Stimulated activated CD4-positive, alpha-beta T cell treated with anti-CD3 and anti-CD28 coated beads, Interleukin-15, amount 100 ng/mL, for 24 hours (primary cell): ENCODE measurements around the gene ANXA9.
A peak's percentile ranks its signal among the peaks of the same experiment; 100 is the strongest.

ENCODE experiments used
- DNase-seq: peaks from one replicate; pipeline ENCODE4 v3.0.0-alpha.2; 2020

ANXA9 gene

DNA sequence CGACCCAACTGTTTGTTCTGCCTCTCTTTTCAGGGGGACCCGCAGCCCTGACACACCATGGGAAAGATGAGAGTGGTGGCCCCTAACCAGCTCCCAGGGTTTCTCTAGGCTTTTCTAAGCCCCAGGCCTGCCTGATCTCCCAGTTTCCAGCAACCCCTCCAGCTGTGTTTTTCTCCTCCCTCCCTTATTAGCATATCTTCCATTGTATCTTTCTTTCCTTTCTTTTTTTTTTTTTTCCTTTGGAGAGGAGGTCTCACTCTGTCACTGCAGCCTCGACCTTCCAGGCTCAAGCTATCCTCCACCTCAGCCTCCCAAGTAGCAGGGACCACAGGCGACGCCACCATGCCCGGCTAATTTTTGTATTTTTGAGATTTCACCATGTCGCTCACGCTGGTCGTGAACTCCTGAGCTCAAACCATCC, 5.7 kb upstream of the ANXA9 start:
- no peak for DNase-seq

DNA sequence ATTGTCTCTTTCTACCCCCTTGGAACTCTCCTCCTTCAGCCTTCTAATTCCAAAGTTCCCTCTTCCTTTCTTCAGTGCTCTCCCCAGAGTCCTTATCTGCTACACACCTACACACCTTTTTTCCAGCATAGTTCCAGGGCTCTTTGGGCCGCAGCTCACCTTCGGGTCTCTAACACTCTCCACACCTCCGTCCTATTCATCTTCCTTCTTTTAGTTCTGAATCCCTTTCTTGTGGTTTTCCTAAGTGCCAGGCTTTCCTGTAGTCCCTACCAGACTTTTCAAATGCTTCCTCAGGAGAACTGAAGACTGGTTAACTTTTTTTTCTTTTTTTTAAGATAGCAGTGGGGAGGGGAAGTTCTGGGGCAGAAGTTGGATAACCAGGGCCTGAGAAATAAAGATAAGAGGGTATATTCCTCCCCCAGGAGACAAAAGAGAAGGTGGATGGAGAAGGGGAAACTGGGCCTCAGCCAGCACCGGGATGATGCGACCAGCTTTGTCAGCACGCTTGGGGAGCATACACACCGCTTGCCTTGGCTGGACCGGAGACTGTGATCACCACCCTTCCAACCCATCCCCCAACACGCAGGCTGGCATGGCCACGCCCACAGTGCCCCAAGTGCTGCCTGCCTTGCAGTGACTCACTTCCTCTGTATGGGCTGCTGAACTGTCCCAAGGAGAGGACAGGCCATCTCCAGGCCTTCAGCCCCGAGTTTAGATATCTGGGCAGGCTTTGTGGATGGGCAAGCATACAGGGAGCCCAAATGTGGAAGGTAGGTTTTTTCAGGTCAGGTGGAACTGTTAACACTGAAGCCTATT, 5.0 kb upstream of the ANXA9 start:
- peak; percentile 85 for DNase-seq

DNA sequence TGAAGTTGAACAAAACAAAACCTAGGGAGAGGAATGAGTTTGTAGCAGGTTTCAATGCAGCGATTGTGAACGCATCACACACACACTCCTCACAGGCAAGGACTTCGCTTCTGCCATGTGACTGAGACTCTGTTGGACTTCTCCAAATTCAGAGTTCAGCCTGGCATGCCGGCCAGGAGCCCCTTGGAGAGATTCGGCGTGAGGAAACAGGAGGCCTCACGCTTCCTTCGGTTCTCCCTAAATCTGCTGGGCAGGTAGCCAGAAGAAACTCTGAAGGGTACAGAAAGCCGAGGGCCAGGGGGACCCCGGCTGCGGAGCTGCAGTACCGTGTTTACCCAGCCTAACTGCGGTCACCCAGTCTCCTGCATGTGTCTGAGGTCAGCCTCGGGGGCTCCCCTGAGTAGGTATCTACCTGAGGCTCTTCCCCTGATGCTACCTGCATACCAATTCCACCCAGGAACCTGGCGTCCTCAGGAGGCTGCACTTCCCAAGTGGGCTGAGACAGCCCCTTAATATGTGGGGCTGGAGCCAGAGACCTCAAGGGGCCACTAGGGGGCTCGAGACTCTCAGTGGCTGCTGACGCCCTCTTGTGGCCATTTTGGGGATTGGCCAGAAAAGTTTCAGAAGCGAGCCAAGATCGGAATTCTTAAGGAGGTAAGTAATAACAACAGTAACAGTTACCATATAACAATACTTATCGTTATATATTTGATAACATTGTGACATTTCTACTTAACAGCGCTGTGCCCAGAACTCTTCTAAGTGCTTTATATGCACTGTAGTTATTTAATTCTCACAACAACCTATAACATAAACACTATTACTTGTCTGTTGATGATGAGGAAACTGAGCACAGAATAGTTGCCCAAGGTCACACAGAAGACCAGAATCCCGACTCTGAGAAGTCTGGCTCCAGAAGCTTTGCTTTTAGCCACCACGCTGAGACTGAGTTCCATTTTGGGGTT, 2.7 kb upstream of the ANXA9 start:
- DNase-seq: peak; percentile 91

DNA sequence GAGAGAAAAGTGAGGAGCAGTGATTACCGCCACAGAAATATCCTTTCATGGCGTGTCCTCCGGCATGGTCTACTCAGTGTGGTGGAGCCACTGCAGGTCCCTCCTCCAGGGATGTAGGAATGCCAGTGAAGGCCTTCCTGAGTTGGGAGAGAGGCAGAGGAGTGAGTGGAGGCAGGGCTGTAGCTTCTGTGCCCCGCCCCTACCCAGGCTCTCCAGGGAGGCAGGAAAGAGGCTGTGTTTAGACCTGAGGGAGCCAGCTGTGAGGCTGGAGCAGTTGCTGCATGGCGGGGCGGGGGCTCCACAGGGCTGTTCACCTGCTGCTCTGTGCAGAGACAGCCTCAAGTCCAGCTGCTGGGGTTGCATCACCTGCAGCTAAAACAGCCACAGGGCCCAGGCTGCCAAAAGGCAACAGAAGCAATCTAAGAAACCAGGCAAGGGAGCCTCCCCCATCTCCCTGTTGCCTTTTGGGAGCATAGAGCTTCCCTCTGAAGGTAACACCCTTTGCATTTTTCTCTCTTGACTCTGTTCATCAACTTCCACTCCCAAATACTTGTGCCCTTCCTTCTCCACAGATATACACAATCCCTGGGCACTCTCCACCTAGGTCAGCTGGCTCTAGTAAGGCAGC, 801 bp upstream of the ANXA9 start:
- no peak for DNase-seq

DNA sequence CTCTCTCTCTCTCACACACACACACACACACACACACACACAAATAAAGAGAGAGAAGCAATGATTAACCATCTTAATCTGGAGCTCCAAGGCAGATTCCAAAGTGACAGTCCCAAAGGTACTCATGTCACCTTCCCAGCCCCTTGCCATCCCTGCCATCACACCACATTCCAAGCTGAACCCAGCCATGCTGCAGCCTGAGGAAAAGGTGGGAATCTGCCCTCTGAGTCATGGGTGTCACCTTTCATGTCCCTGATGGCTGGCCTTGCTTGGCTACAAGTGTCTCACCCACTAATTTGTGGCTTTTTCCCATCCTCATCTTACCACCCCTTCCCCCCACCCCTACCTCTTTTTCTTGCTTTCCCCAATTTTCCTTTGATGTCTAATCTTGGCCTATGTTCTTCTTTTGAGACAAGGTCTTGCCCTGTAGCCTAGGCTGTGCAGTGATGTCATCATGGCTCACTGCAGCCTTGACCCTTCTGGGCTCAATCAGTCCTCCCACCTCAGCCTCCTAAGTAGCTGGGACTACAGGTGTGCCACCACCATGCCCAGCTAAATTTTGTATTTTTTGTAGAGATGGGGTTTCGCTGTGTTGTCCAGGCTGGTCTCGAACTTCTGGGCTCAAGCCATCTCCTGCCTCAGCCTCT, 3.2 kb downstream of the ANXA9 start:
- no peak for DNase-seq

DNA sequence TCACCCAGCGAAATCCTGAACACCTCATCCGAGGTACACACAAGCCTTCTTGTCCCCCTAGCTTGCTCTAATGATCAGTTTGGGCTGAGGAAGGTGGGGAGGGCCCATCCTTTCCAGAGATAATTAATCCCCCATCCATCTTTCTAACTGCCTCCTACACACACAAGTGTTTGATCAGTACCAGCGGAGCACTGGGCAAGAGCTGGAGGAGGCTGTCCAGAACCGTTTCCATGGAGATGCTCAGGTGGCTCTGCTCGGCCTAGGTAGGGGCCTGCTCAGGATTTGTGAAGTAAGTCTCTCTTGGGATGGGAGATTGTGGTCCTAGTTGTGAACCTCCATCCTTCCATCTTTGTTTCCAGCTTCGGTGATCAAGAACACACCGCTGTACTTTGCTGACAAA, 5.8 kb downstream of the ANXA9 start:
- DNase-seq: no peak

DNA sequence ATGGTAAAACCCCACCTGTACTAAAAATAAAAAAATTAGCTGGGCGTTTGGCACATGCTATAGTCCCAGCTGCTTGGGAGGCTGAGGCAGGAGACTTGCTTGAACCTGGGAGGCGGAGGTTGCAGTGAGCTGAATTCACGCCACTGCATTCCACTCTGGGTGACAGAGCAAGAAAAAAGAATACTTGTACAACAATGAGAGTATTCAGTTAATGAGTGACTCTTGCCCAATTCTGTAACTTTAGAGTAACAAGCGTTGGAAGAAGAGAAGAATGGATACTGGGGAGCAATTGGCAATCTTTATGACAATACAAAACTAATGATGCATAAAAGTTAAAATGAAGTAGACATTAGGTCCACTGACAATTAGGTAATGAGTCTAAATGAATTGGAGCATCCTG, 10.5 kb downstream of the ANXA9 start:
- no peak for DNase-seq

DNA sequence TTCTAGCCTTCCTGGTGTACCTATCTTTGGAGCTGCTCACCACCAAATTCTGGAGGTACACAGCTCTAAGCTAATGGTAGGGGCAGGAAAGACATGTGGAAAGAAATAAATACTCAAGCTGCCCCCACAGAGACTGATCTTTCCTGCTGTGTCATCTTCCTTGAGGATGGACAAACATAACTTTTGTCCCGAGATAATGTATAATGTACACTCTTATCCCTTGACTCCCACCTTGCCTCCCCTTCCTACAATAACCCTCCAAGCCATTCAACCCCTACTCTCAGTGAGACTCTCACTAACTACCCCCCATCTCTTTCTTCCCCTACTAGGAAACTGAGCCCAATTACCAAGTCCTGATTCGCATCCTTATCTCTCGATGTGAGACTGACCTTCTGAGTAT, 12.2 kb downstream of the ANXA9 start:
- no peak for DNase-seq

DNA sequence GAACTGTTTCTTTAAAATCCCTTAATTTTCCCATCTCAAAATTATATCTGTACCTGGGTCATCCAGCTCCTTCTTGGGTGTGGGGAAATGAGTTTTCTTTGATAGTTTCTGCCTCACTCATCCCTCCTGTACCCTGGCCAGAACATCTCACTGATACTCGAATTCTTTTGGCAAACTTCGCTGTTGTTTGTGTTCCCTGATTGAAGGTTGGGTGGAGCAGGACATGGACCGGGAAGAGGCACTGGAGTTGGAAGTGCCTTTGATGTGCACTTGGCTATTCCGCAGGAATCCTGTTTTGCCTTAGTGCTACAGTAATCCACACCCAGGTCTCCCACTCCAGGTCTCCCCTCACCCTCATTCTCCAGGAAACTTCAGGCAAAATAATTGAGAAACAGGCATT, 13.4 kb downstream of the ANXA9 start:
- no peak for DNase-seq

DNA sequence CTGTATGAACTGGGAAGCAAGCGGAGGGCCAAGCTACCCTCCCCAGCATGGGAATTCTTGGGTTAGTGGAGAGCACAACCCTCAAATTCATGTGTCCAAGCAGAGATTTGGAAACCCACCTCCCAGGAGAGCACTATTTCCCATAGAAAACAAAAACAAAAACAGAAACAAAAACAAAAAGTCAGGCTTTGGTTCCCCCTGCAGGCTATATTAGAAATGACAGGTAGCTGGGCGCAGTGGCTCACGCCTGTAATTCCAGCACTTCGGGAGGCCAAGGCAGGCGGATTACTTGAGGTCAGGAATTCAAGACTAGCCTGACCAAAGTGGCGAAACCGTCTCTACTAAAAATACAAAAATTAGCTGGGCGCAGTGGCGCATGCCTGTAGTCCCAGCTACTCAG, 13.8 kb downstream of the ANXA9 start:
- no peak for DNase-seq

DNA sequence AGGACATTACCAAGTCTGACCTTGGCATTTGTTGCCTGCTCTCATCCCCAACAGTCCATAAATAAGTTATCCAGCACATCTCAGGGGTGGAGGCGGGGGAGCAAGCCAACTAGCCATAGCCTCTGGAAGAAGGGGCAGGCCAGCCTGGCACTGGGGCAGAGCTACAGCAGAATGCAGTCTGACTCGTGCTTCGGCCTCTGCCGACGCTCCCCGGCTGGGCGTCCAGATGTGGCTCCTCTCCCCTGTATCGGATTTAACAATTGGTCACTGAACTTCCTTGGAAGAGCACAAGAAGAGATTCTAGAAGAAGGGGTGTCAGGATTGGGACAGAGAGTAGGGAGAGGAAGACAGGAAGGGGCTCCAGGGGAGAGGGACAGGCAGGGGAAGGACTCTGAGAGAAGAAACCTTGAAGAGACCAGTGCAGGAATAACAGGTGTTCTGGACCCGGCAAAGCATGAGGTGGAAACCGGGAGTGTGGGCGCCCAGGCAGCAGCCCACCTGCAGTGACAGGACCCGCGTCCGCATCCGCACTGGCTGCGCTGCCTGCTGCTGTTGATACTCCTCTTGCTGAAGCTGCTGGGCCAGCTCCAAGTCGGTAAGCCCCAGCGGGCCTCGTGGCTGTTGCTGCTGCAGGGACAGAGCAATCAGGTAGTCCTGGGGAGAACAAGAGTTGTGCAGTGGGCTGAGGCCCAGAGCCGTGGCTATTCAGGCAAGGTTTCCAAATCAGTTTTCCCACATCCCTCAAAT, 15.2 kb downstream of the ANXA9 start:
- DNase-seq: no peak

DNA sequence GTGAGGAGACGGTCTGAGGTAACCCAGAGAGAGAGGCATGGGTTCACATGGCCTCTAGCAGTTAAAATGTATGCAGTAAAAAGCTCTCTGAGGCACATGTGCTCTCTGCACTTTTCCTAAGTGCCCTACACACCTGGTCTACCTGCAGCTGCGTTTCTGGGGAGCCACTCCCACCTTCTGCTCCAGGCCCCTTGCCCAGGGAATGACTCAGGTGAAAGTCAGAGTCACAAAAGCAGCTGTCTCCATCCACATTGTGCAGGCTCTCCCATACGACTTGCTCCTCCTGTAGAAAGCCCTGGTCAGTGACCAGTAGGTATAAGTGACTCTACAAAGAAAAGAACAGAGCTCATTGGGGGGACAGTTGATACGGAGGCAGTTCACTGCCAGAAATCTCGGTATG, 15.9 kb downstream of the ANXA9 start:
- DNase-seq: no peak

DNA sequence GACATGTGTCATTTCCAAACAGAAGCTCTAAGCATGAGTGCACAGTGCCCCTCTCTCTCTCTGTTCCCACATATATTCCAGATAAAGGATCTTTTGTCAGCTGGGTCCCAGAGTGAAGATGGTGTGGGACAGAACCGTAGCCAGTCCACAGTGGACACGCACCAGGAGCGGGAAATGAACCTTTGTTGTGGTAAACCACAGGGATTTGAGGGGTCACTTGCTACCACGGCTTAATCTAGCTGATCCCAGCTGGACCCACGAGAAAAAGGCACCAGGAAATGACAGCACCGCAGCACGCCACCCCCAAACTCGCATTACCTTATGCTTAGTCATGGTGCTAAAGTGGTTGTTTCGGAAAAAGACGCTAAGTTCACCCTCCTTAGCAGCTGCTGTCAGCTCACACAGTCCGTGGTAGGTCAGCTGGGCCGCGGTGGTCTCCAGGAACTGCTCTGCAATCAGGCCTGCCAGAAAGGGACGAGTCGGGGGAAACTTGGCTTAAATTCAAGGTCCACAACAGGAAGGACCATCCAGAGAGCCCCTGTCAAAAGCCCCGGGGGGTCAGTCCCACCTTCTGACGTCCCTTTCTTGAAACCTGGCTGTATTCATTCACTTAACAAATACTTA, 17.1 kb downstream of the ANXA9 start:
- peak; percentile 47 for DNase-seq

DNA sequence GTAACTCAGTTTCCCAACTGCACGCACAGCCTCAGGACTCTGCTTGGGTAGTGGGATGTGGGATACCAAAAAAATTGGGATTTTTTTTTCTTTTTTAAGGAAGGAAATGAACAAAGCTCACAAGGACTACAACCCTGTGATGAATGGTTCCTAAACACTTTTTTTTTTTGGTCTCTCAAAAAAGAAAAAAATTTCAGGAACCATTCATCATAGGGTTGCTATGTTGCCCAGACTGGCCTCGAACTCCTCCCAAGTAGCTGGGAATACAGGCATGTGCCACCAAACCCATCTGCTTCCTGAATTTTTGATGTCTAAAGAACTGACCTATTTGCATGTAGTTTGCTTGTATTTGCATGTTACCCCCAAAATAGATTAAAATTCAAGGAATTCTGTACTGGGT, 17.8 kb downstream of the ANXA9 start:
- DNase-seq: no peak

DNA sequence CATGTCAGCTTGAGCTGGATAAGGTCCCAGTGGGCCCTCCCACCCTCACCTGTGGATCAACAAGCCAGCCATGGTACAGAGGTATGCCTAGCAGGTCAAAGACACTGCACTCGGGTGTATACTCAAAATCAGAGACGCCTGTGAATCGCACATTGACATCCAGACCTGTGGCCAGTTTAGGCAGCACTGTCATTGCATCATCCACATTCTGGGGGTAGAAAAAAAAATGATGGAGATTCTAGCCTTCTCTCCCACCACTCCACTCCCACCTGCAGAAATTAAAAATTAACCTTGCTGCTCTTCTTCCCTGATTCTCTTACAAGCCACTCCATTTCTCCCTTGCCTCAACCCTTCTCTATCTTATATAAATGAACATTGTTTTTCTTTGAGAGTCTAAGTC, 18.3 kb downstream of the ANXA9 start:
- DNase-seq: no peak

DNA sequence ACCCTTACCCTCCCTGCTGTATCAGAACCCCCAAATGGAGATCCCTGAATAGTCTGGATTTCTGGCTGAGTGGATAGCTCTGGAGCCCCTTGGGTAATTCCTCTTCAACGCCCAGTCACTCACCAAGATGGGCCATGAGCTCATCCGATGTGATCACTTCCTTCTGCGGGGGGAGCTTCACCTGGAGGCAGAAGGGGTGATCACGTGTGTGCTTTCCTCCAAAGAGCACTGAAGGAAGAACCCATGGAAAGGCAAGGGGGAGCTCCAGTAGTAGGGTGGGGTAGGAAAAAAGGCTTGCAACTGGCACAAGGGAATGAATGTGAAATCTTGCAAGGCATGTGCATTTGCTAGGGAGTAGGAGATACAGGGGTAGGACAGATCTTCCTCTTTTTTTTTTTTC, 19.5 kb downstream of the ANXA9 start:
- no peak for DNase-seq

DNA sequence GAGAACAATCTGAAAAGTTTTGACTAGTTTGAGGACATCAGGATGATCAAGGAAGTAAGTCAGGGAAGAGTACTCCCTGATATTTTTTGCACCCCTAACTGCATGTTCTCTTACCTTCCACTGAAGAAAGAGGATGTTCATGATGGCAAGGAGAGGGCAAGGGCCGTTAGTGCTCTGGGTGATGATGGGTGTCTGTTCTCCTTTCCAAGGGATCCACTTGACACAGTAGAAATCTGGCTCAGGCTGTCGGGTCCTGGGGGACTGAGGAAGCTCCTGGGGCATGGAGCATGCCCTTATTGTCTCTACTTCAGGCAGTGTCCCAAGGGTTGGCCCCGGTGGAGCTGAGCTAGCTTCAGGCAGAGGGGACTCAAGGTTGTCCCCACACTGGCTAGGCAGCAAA, 20.0 kb downstream of the ANXA9 start:
- DNase-seq: no peak

DNA sequence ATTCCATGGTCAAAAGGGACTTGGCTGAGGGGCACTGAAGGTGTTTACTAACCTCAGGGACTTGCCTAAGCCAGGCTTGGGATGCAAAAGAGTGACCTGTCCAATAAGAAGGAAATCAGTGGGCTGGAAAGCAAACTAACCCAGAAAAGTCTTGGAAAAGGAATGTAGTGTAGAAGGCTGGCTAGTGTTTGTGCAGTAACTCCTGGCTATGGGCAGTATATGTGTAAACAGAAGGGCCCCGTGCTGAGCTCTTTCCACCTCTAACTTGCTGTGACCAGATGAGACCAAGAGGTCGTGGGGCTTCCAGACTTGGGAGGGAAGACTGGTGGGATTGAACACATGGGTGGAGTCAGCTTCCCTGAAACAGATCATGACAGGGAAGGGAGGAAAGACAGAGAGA, 20.5 kb downstream of the ANXA9 start:
- no peak for DNase-seq

DNA sequence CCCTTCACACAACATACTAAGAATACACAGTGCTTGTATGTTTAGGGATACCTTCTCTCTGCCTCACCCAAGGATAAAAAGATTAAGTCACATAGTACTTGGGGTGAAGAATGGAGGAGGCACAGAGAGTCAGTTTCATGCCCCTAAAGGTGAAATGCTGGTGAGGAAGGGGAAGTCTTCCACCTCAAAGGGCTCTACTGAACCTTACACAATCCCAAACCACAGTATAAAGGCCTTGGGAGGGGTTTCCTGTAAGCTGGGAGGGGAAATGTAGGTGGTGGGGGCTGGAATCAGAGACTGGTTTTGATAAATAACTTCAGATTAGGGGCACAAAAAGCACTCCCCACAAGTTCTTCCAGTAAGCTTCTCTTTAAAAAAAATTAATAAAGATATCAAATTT, 21.1 kb downstream of the ANXA9 start:
- no peak for DNase-seq

DNA sequence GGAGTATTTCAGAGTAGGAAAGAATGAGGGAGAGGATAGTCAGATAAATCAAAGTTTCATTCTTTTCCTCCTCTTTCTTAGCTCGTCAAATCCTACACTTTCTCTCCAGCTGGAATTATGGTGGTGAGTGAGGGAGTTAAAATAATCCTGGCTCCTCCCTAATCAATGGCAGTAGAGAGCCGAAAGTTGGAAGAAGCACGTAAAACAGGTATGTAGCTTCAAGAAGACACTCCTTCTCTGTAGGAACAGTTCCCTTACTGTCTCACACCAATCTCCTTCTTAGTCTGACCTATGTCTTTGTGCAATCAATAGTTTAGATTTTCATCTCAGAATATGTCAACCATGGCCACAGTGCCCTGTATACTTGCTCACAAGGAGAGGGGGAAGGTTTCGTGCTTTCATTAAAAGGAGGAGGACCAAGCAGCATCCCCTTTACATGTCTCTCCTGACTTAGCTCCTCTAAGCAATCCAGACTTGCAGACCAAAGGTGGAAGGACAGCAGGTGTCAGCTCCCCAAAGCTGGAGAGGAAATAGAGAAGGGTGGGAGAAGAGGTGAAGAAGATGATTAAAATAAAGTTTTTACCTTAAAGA, 23.7 kb downstream of the ANXA9 start:
- DNase-seq: no peak

DNA sequence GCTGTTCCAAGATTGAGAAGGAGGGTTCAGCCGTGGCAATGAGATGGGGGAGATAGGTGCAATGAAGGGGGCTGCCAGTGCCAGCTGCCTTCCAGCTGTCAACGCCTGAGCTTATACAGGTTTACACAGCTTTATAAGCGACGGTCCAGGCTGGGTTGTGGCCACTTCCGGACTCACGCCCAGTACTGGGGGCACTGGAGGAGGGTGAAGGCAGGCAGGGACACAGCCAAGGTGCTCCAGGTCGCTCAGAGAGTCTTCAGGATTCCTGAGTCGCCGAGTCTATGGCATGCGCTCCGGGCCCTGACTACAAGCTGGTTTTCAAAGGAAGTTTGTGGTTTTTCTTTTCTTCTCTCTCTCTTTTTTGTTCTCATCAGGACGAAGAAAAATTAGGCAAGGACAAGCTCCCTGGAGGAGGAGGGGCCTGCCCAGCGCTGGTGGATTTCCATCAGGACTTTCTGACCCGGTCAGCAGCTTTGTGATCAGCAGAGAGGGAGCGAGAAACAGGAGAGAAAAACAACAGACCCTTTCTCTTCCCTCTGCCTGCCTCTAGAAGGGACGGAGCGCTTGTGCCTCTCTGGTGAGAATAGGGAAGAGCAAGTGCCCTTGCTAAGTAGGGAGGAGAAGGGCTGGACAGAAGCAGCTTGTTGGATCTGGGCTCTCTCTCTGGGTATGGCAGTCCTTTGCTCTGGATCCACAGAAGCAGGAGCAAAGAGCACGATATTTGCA, 24.4 kb downstream of the ANXA9 start, which contains the start of gene MINDY1:
Gene MINDY1 (minus strand): TSS at position 576 of the 726 bp plus-strand sequence. CDS start 4,285 bp downstream, outside the sequence.
- peak; percentile 59 for DNase-seq
